Vagina (tissue), 2 donors: Measurements from ENCODE around the gene CMTM1.

Source experiments
- POLR2A ChIP-seq, 2 donors: fragments of 450-650 bp; IDR thresholded peaks; one replicate each; pipeline ENCODE4 v1.6.1; 2017; ENCODE audit warnings: antibody characterized with exemption in 2 of 2, mild to moderate bottlenecking in 2 of 2, moderate library complexity in 2 of 2
- POLR2AphosphoS5 ChIP-seq, 2 donors: sonication (generic); formaldehyde crosslinking; IDR thresholded peaks; one replicate each; pipeline ENCODE4 v1.9.0; 2017; ENCODE audit warnings: antibody characterized with exemption in 2 of 2, mild to moderate bottlenecking in 2 of 2, low read depth in 1 of 2; ENCODE audit not compliant: insufficient read depth in 1 of 2
- TF ChIP-seq, protein P1 (sequence below), 3 experiments: fragments of 450-650 bp in 2 of 3; fragments of 200-600 bp in 1 of 3; sonication (generic) in 1 of 3; IDR thresholded peaks; one replicate each; pipeline ENCODE4 v1.5.1; 2017 to 2019; ENCODE audit warnings: antibody characterized with exemption in 3 of 3, mild to moderate bottlenecking in 2 of 3, moderate library complexity in 2 of 3

DNA sequence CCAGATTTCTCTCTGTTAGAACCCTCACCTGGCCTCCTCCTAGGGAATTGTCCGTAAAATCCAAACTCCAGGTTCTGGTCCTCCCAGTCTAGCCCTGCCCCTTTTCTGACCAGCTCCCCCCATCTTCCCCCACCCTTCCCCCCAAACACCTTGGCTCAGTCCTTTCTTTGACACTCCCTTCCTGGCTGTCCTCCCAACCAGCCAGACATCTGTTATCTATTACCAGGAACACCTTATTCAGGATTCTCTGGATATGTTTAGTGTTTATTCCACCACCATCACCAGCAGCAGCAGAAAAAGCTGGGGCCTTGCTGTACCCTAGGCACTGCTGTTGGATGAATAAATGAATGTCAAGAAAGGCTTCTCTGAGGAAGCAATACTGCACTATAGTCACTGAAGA is 34.2 kb downstream of the CMTM1 start:
- TF ChIP-seq, protein P1, sequence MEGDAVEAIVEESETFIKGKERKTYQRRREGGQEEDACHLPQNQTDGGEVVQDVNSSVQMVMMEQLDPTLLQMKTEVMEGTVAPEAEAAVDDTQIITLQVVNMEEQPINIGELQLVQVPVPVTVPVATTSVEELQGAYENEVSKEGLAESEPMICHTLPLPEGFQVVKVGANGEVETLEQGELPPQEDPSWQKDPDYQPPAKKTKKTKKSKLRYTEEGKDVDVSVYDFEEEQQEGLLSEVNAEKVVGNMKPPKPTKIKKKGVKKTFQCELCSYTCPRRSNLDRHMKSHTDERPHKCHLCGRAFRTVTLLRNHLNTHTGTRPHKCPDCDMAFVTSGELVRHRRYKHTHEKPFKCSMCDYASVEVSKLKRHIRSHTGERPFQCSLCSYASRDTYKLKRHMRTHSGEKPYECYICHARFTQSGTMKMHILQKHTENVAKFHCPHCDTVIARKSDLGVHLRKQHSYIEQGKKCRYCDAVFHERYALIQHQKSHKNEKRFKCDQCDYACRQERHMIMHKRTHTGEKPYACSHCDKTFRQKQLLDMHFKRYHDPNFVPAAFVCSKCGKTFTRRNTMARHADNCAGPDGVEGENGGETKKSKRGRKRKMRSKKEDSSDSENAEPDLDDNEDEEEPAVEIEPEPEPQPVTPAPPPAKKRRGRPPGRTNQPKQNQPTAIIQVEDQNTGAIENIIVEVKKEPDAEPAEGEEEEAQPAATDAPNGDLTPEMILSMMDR (IDR thresholded peaks at IDR 0.05) = no peak
- TF ChIP-seq POLR2A (IDR thresholded peaks at IDR 0.05) (no peak), POLR2AphosphoS5 (IDR thresholded peaks at IDR 0.05; ENCODE audit: insufficient read depth in 1 of 2, low read depth in 1 of 2) (no peak)
